VCaP (cell line): ENCODE measurements around the gene NIT2.
A peak's percentile ranks its signal among the peaks of the same experiment; 100 is the strongest.

Experiments used
- H3K27ac ChIP-seq: fragments of 450-650 bp; 2 replicates; pipeline ENCODE4 v1.5.1; 2017
- TF ChIP-seq, protein P1 (sequence below): fragments of 450-650 bp; conservative IDR thresholded peaks from 2 replicates; pipeline ENCODE4 v1.5.1; 2017; ENCODE audit warnings: mild to moderate bottlenecking, moderate library complexity

NIT2 gene

GRCh38 chr3:100360757-100361496 is 26.4 kb downstream of the NIT2 start:
- TF ChIP-seq, protein P1, sequence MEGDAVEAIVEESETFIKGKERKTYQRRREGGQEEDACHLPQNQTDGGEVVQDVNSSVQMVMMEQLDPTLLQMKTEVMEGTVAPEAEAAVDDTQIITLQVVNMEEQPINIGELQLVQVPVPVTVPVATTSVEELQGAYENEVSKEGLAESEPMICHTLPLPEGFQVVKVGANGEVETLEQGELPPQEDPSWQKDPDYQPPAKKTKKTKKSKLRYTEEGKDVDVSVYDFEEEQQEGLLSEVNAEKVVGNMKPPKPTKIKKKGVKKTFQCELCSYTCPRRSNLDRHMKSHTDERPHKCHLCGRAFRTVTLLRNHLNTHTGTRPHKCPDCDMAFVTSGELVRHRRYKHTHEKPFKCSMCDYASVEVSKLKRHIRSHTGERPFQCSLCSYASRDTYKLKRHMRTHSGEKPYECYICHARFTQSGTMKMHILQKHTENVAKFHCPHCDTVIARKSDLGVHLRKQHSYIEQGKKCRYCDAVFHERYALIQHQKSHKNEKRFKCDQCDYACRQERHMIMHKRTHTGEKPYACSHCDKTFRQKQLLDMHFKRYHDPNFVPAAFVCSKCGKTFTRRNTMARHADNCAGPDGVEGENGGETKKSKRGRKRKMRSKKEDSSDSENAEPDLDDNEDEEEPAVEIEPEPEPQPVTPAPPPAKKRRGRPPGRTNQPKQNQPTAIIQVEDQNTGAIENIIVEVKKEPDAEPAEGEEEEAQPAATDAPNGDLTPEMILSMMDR = no peak
- no peak overlapping the region for H3K27ac ChIP-seq

DNA sequence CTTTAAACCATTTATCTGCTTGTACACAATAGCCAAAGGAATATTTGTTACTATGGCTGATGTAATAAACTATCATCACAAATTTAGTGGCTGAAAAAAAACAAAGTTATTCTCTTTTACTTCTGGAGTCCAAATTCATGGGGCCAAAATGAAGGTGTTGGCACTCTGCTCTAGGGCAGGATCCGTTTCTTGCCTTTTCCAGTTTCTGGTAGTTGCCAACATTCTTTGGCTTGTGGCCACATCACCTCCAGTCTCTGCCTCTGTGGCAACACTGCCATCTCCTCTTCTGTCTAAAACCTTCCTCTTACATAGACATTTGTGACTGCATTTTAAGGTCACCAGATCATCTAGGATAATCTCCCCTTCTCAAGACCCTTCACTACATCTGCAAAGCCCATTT is 27.3 kb downstream of the NIT2 start:
- TF ChIP-seq, protein P1 = no peak
- H3K27ac ChIP-seq = no peak overlapping the region

DNA sequence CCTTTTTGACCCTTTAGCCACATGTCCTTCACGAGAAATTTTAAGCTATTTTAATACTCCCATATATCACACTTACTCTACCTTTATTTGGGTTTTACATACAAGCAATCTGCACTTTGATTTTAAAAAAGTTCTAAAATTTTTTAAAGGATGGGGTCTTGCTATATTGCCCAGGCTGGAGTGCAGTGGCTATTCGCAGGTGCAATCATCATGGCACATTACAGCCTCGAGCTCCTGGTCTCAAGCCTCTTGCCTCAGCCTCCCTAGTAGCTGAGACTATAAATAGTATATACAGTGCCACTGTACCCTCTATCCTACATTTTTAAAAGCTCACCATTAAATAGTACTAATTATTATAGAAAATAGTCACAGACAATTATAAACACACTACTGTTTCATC is 29.9 kb downstream of the NIT2 start:
- TF ChIP-seq, protein P1 = no peak
- no peak overlapping the region for H3K27ac ChIP-seq

GRCh38 chr3:100366424-100366823 is 31.9 kb downstream of the NIT2 start:
- TF ChIP-seq, protein P1 = no peak
- no peak overlapping the region for H3K27ac ChIP-seq

DNA sequence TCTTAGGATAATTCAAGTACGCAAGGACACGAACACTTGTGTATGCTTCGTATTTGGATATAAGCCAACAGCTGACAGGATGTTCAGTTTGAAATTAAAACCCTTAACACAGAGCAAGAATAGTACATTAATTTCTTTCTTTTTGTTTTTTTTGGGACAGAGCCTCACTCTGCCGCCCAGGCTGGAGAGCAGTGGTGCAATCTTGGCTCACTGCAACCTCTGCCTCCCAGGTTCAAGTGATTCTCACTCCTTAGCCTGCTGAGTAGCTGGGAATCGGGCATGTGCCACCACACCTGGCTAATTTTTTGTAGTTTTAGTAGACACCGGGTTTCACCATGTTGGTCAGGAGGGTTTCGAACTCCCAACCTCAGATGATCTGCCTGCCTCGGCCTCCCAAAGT is 33.9 kb downstream of the NIT2 start:
- no peak overlapping the region for H3K27ac ChIP-seq
- TF ChIP-seq, protein P1 = no peak

- TF ChIP-seq, protein P1 = no peak
- no peak overlapping the region for H3K27ac ChIP-seq
Observed at GRCh38 chr3:100370756-100371155, 36.2 kb downstream of the NIT2 start.

- peak overlapping the region; percentile 32 for H3K27ac ChIP-seq
- TF ChIP-seq, protein P1 = no peak
Observed at GRCh38 chr3:100374521-100374920, 40.0 kb downstream of the NIT2 start.
